HEK293 (cell line): ENCODE results near the gene UQCC3.

Experiments used
- FEZF1 ChIP-seq: fragments of 450-650 bp; formaldehyde crosslinking; IDR thresholded peaks from 2 replicates; pipeline ENCODE4 v1.5.1; 2016; ENCODE audit warnings: missing biosample characterization, missing genetic modification characterization
- OVOL3 ChIP-seq: fragments of 450-650 bp; formaldehyde crosslinking; IDR thresholded peaks from 2 replicates; pipeline ENCODE4 v1.5.1; 2016; ENCODE audit warnings: missing biosample characterization, missing genetic modification characterization
- YY1 ChIP-seq: fragments of 450-650 bp; formaldehyde crosslinking; IDR thresholded peaks from 2 replicates; pipeline ENCODE4 v1.5.1; 2018; ENCODE audit warnings: missing biosample characterization, missing genetic modification characterization
- ZBTB48 ChIP-seq: fragments of 450-650 bp; formaldehyde crosslinking; IDR thresholded peaks from 2 replicates; pipeline ENCODE4 v1.5.1; 2016; ENCODE audit warnings: missing biosample characterization, missing genetic modification characterization
- ZFP41 ChIP-seq: fragments of 450-650 bp; formaldehyde crosslinking; IDR thresholded peaks from 2 replicates; pipeline ENCODE4 v1.5.1; 2016; ENCODE audit warnings: missing biosample characterization, missing genetic modification characterization, borderline replicate concordance
- ZNF169 ChIP-seq: fragments of 450-650 bp; formaldehyde crosslinking; IDR thresholded peaks from 2 replicates; pipeline ENCODE4 v1.5.1; 2016; ENCODE audit warnings: missing biosample characterization, missing genetic modification characterization
- ZNF184 ChIP-seq: fragments of 450-650 bp; IDR thresholded peaks from 2 replicates; pipeline ENCODE4 v1.5.1; 2018; ENCODE audit warnings: missing biosample characterization, mild to moderate bottlenecking, missing genetic modification characterization
- ZNF2 ChIP-seq: fragments of 450-650 bp; formaldehyde crosslinking; IDR thresholded peaks from 2 replicates; pipeline ENCODE4 v1.5.1; 2016; ENCODE audit warnings: missing biosample characterization, missing genetic modification characterization
- ZNF23 ChIP-seq: fragments of 450-650 bp; formaldehyde crosslinking; IDR thresholded peaks from 2 replicates; pipeline ENCODE4 v1.5.1; 2016; ENCODE audit warnings: missing biosample characterization, missing genetic modification characterization, borderline replicate concordance
- ZNF274 ChIP-seq, 2 experiments: fragments of 200-500 bp in 1 of 2; fragments of 450-650 bp in 1 of 2; sonication (Bioruptor generic) in 1 of 2; formaldehyde crosslinking in 1 of 2; IDR thresholded peaks; 2 replicates each; pipeline versions ENCODE4 v1.5.1 to v1.6.1; 2014 to 2016; ENCODE audit warnings: borderline replicate concordance in 1 of 2, inconsistent platforms in 1 of 2, low read length in 1 of 2, missing biosample characterization in 1 of 2, missing genetic modification characterization in 1 of 2
- ZNF501 ChIP-seq: fragments of 450-650 bp; formaldehyde crosslinking; IDR thresholded peaks from 2 replicates; pipeline ENCODE4 v1.5.1; 2016; ENCODE audit warnings: missing biosample characterization, missing genetic modification characterization
- ZNF514 ChIP-seq: fragments of 450-650 bp; formaldehyde crosslinking; IDR thresholded peaks from 2 replicates; pipeline ENCODE4 v1.5.1; 2016; ENCODE audit warnings: missing biosample characterization, missing genetic modification characterization
- ZNF544 ChIP-seq: fragments of 450-650 bp; formaldehyde crosslinking; IDR thresholded peaks from 2 replicates; pipeline ENCODE4 v1.5.0; 2017; ENCODE audit warnings: missing biosample characterization, missing genetic modification characterization
- ZNF555 ChIP-seq: fragments of 450-650 bp; formaldehyde crosslinking; conservative IDR thresholded peaks from 2 replicates; pipeline ENCODE4 v1.5.1; 2017; ENCODE audit warnings: missing biosample characterization, mild to moderate bottlenecking, missing genetic modification characterization, inconsistent platforms
- ZNF658 ChIP-seq: fragments of 450-650 bp; formaldehyde crosslinking; IDR thresholded peaks from 2 replicates; pipeline ENCODE4; 2016; ENCODE audit warnings: missing biosample characterization, missing genetic modification characterization
- ZNF677 ChIP-seq: fragments of 450-650 bp; IDR thresholded peaks from 2 replicates; pipeline ENCODE4 v1.5.0; 2018; ENCODE audit warnings: missing biosample characterization, mild to moderate bottlenecking, missing genetic modification characterization, moderate library complexity
- ZNF701 ChIP-seq: fragments of 450-650 bp; formaldehyde crosslinking; IDR thresholded peaks from 2 replicates; pipeline ENCODE4 v1.5.1; 2016; ENCODE audit warnings: missing biosample characterization, missing genetic modification characterization
- ZNF791 ChIP-seq: fragments of 450-650 bp; formaldehyde crosslinking; IDR thresholded peaks from 2 replicates; pipeline ENCODE4 v1.5.1; 2016; ENCODE audit warnings: missing biosample characterization, missing genetic modification characterization
- ZXDB ChIP-seq: fragments of 450-650 bp; formaldehyde crosslinking; IDR thresholded peaks from 2 replicates; pipeline ENCODE4 v1.5.1; 2016; ENCODE audit warnings: missing biosample characterization, missing genetic modification characterization
- TF ChIP-seq, protein P1 (sequence below): fragments of 450-650 bp; formaldehyde crosslinking; IDR thresholded peaks from 2 replicates; pipeline ENCODE4 v1.5.1; 2016; ENCODE audit warnings: missing biosample characterization, missing genetic modification characterization
- TF ChIP-seq, protein P2 (sequence below): fragments of 450-650 bp; formaldehyde crosslinking; IDR thresholded peaks from 2 replicates; pipeline ENCODE4 v1.5.1; 2016; ENCODE audit warnings: missing biosample characterization, missing genetic modification characterization
- TF ChIP-seq, protein P3 (sequence below): fragments of 450-650 bp; formaldehyde crosslinking; IDR thresholded peaks from 2 replicates; pipeline ENCODE4 v1.5.1; 2016; ENCODE audit warnings: missing biosample characterization, missing genetic modification characterization, low read depth
- TF ChIP-seq, protein P4 (sequence below): fragments of 450-650 bp; formaldehyde crosslinking; IDR thresholded peaks from 2 replicates; pipeline ENCODE4 v1.5.1; 2016; ENCODE audit warnings: missing biosample characterization, missing genetic modification characterization
- TF ChIP-seq, protein P5 (sequence below): fragments of 450-650 bp; formaldehyde crosslinking; IDR thresholded peaks from 2 replicates; pipeline ENCODE4 v1.5.1; 2017; ENCODE audit warnings: missing biosample characterization, missing genetic modification characterization
- TF ChIP-seq, protein P6 (sequence below): IDR thresholded peaks from 2 replicates; pipeline ENCODE4 v1.6.1; 2011; ENCODE audit warnings: mild to moderate bottlenecking, low read depth, low read length, borderline replicate concordance

UQCC3 gene

DNA sequence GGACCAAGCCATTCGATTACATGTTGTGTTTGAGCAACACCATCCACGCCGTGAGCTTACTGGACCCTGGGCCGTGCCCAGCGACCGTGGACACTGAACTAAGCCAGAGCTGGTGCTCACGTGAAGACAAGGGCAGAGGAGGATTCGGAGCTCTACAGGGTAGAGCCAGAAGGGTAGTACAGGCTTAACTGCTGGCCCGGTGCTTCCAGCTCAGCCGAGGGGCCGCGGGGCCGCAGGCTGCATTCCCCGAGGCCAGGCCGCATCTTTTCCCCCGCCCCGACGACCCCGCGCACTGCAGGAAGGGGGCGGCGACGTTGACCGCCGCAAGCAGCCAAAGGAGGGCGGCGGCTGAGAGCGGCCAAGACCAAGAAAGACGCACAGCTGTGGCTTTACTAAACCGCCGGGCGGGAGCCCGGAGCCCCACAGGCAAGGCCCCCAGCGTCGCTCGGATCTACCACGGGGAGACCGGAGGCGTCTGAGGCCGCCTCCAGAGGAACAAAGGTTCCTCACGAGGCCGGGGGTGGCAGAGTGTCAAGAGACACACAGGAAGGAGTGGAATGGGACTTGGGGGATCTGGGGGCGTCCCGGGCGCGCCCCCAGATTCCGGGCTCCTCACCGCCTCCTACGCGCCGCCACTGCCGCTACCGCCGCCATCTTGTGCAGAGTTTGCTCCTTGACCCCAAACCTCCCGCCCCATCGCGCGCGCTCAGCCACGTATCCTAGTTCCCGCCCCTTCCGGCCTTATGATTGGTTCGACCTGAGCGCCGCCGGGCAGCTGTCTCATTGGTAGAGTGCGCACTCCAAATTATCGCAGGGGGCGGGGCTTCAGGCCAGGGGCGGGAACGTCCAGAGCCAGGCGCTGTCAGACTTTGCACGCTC, 25.3 kb upstream of the UQCC3 start, which contains the start of gene GANAB (continued):
- TF ChIP-seq, protein P1, sequence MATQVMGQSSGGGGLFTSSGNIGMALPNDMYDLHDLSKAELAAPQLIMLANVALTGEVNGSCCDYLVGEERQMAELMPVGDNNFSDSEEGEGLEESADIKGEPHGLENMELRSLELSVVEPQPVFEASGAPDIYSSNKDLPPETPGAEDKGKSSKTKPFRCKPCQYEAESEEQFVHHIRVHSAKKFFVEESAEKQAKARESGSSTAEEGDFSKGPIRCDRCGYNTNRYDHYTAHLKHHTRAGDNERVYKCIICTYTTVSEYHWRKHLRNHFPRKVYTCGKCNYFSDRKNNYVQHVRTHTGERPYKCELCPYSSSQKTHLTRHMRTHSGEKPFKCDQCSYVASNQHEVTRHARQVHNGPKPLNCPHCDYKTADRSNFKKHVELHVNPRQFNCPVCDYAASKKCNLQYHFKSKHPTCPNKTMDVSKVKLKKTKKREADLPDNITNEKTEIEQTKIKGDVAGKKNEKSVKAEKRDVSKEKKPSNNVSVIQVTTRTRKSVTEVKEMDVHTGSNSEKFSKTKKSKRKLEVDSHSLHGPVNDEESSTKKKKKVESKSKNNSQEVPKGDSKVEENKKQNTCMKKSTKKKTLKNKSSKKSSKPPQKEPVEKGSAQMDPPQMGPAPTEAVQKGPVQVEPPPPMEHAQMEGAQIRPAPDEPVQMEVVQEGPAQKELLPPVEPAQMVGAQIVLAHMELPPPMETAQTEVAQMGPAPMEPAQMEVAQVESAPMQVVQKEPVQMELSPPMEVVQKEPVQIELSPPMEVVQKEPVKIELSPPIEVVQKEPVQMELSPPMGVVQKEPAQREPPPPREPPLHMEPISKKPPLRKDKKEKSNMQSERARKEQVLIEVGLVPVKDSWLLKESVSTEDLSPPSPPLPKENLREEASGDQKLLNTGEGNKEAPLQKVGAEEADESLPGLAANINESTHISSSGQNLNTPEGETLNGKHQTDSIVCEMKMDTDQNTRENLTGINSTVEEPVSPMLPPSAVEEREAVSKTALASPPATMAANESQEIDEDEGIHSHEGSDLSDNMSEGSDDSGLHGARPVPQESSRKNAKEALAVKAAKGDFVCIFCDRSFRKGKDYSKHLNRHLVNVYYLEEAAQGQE, result no peak
- TF ChIP-seq, protein P2, sequence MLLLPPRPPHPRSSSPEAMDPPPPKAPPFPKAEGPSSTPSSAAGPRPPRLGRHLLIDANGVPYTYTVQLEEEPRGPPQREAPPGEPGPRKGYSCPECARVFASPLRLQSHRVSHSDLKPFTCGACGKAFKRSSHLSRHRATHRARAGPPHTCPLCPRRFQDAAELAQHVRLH, result no peak
- TF ChIP-seq ZNF169 (tag by site-specific recombination) (no peak), ZNF701 (tag by site-specific recombination) (no peak), ZNF184 (no peak), OVOL3 (tag by site-specific recombination) (no peak), ZNF501 (tag by site-specific recombination) (peak; percentile 65), ZFP41 (tag by site-specific recombination) (no peak), ZNF791 (no peak), ZNF274 (IDR thresholded peaks at IDR 0.05; ENCODE audit: low read length) (no peak), ZNF274 (tag by site-specific recombination; IDR thresholded peaks at IDR 0.05; ENCODE audit: borderline replicate concordance) (no peak), YY1 (tag by site-specific recombination) (peak; percentile 85), ZNF555 (tag by site-specific recombination) (no peak), ZNF23 (tag by site-specific recombination) (no peak), ZXDB (tag by site-specific recombination) (peak; percentile 38; the same call in 1 of the 2 replicates), ZNF544 (tag by site-specific recombination) (no peak), ZNF2 (tag by site-specific recombination) (no peak), ZBTB48 (tag by site-specific recombination) (no peak), ZNF658 (tag by site-specific recombination) (no peak), FEZF1 (tag by site-specific recombination) (no peak), ZNF514 (tag by site-specific recombination) (no peak), ZNF677 (tag by site-specific recombination) (no peak)
- TF ChIP-seq, protein P3, sequence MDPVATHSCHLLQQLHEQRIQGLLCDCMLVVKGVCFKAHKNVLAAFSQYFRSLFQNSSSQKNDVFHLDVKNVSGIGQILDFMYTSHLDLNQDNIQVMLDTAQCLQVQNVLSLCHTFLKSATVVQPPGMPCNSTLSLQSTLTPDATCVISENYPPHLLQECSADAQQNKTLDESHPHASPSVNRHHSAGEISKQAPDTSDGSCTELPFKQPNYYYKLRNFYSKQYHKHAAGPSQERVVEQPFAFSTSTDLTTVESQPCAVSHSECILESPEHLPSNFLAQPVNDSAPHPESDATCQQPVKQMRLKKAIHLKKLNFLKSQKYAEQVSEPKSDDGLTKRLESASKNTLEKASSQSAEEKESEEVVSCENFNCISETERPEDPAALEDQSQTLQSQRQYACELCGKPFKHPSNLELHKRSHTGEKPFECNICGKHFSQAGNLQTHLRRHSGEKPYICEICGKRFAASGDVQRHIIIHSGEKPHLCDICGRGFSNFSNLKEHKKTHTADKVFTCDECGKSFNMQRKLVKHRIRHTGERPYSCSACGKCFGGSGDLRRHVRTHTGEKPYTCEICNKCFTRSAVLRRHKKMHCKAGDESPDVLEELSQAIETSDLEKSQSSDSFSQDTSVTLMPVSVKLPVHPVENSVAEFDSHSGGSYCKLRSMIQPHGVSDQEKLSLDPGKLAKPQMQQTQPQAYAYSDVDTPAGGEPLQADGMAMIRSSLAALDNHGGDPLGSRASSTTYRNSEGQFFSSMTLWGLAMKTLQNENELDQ (tag by site-specific recombination), result no peak
- TF ChIP-seq, protein P4, sequence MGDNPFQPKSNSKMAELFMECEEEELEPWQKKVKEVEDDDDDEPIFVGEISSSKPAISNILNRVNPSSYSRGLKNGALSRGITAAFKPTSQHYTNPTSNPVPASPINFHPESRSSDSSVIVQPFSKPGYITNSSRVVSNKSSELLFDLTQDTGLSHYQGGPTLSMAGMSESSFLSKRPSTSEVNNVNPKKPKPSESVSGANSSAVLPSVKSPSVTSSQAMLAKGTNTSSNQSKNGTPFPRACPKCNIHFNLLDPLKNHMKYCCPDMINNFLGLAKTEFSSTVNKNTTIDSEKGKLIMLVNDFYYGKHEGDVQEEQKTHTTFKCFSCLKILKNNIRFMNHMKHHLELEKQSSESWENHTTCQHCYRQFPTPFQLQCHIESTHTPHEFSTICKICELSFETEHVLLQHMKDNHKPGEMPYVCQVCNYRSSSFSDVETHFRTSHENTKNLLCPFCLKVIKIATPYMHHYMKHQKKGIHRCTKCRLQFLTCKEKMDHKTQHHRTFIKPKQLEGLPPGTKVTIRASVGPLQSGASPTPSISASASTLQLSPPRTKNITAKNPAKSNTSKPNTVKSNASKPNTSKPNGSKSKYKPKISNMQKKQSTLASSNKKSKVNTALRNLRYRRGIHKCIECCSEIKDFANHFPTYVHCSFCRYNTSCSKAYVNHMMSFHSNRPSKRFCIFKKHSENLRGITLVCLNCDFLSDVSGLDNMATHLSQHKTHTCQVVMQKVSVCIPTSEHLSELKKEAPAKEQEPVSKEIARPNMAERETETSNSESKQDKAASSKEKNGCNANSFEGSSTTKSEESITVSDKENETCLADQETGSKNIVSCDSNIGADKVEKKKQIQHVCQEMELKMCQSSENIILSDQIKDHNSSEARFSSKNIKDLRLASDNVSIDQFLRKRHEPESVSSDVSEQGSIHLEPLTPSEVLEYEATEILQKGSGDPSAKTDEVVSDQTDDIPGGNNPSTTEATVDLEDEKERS (tag by site-specific recombination), result no peak
- TF ChIP-seq, protein P5, sequence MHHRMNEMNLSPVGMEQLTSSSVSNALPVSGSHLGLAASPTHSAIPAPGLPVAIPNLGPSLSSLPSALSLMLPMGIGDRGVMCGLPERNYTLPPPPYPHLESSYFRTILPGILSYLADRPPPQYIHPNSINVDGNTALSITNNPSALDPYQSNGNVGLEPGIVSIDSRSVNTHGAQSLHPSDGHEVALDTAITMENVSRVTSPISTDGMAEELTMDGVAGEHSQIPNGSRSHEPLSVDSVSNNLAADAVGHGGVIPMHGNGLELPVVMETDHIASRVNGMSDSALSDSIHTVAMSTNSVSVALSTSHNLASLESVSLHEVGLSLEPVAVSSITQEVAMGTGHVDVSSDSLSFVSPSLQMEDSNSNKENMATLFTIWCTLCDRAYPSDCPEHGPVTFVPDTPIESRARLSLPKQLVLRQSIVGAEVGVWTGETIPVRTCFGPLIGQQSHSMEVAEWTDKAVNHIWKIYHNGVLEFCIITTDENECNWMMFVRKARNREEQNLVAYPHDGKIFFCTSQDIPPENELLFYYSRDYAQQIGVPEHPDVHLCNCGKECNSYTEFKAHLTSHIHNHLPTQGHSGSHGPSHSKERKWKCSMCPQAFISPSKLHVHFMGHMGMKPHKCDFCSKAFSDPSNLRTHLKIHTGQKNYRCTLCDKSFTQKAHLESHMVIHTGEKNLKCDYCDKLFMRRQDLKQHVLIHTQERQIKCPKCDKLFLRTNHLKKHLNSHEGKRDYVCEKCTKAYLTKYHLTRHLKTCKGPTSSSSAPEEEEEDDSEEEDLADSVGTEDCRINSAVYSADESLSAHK (tag by site-specific recombination), result no peak
- TF ChIP-seq, protein P6, sequence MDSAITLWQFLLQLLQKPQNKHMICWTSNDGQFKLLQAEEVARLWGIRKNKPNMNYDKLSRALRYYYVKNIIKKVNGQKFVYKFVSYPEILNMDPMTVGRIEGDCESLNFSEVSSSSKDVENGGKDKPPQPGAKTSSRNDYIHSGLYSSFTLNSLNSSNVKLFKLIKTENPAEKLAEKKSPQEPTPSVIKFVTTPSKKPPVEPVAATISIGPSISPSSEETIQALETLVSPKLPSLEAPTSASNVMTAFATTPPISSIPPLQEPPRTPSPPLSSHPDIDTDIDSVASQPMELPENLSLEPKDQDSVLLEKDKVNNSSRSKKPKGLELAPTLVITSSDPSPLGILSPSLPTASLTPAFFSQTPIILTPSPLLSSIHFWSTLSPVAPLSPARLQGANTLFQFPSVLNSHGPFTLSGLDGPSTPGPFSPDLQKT, result no peak
